GM18499 (cell line): ENCODE measurements around the gene CDC42BPB.

Source experiments
- ATAC-seq: cut with Tn5 transposase; IDR thresholded peaks from one replicate; pipeline ENCODE4 v1.9.1; 2021; ENCODE audit warnings: moderate number of reproducible peaks; ENCODE audit not compliant: insufficient read depth, unreplicated experiment

Gene CDC42BPB

DNA sequence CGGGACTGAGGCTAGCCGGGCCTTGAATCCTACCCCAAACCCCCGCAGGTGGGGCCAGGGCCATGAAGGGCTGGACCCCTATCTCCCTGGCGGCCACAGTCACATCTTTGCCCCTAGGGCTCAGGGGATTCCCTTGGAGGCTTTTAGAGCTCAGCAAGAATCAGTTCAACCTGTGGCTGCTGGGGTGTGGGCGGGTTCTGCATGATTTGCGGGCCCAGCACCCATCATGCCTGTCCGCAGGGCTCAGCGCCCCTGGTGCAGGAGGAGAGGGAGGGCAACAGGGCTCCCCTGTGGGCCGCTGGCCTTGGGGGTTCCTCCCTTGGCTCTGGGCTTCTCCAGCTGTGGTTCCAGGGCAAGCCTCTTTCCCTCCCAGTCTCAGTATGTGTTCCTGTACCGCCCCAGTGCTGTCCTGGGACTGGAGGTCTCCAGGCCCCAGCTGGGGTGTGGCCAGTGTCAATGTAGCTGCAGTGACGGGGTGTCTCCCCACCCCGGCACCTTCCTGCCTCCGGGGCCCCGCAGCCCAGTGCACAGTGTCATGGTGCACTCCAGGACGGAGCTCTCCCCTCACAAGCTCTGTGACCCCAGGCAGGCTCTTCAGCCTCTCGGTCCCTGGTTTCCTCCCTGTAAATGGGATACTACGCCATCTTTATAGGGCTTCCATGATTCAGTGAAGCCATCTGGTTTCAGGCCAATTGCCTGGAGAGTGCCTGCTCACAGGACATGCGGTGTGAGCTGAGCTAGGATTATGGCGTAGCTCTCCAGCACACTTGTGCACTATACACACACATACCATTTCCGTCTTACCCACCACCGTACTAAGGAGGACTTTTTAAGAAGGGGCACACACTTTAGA, 16.8 kb upstream of the CDC42BPB start:
- ATAC-seq, result no peak

GRCh38 chr14:103073367-103073875, 16.1 kb upstream of the CDC42BPB start:
- no peak for ATAC-seq

GRCh38 chr14:103072595-103073366, 15.4 kb upstream of the CDC42BPB start:
- ATAC-seq, result no peak

- no peak for ATAC-seq
Observed at GRCh38 chr14:103071544-103072251, 14.3 kb upstream of the CDC42BPB start.

- no peak for ATAC-seq
Observed at GRCh38 chr14:103070971-103071542, 13.7 kb upstream of the CDC42BPB start.

DNA sequence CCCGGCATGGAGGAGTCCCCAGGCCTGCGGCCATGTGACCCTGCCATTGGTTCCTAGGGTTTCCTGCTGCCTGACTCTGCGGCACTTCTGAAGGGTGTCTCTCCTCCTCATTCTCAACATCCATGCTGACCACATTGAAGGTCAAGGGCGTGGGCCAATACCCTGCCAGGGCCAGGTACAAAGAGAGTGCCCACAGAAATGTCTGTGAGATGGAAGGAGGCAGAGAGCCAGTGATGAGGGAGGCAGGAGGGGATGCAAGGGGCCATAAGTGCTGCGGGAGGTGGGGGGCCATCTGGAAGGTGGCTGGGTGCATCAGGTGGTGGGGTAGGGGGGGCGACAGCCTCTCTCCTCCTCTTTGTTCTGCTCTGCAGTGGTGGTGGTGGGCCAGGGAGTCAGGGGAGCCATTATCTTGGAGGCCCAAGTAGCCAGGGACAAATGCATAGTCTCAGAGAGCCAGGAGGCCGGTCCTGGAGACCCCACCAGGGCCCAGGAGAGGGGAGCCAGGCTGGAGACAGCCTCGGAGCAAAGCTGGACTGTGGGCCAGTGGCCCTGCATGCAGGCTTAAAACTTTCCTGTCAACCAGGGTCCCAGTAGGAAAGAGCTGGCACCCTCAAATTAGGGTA, 13.0 kb upstream of the CDC42BPB start:
- ATAC-seq, result no peak

DNA sequence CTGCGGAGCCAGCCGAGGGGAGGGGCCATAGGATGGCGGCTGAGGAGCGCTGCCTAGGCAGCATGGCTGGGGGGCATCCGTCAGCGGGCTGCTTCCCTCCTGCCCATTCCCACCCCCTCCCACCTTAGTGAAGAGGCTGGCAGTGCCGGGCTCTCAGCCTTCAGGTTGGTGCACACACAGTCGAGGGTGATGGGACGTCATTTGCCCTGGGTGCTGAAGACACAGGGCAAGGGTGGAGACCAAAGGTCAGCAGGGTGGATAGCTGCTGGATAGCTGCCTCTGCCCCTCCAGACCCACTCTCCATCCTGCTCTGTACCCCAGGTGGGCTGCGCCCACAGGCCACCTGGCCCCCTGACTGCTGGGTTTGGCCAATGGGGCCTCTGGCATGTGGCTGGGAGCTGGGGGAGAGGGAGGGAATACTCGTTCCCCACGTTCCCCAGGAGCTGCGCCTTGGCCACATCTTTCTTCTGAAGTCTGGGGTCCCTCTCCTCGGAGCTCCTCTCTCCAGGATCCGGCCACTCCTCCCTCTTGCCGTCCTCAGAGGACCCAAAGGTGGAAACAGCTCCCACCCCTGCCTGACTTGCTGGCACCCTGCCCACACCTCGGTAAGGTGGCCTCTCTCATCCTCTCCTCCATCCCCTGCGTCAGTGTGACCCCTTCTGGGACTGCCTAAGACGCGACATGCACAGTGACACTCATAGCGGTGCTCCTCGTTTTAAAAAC, 11.2 kb upstream of the CDC42BPB start:
- ATAC-seq, result no peak

GRCh38 chr14:103067231-103067954, 10.0 kb upstream of the CDC42BPB start:
- no peak for ATAC-seq

DNA sequence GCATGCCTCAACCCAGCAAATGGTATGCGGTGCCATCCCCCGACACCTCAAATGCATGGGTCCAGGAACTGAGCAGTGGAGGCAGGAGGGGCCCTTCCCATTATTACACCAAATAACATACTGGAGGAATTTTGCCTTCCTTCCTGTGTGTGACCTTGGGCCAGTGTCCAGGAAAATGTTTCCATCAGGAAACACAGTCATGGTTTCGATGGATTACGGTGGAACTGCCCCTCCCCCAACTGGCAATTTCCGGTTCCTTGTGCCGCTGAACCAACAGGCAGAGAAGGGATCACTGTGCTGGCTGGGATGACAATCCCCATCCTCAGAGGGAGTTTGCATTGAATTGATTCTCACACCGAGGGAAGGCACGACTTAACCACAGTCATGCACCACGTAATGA, 9.1 kb upstream of the CDC42BPB start:
- ATAC-seq, result no peak

DNA sequence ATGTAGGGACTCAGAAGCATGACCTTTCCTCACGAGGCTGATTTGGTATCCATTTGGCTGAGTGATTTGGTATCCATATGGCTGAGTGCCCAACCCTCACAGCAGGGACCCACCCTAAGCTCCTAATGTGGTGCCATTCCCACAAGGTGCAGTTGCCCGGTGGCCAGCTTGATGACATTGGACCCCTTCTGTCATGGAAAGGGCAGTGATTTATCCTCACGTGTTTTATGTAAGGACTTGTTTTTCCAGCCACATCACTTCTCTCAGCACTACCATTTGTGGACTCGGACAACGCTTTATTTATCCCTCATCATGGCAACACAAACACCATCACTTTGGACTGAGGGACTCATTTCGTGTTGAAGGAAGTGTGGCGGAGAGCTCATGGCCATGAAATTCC, 8.5 kb upstream of the CDC42BPB start:
- no peak for ATAC-seq

GRCh38 chr14:103064978-103065377, 7.6 kb upstream of the CDC42BPB start:
- no peak for ATAC-seq

DNA sequence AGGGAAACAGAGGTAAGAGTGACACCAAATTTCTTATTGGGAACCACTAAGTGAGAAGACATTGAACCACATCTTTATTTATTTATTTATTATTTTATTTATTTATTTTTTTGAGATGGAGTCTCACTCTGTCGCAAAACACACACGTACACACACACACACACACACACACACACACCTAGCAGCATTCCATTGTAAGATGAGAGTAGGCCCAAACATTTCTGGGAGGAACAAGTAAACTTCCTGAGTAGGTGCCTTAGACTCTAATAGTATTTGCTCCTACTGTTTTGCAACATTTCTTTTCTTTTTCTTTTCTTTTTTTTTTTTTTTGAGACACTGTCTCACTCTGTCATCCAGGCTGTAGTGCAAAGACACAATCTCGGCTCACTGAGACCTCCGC, 7.1 kb upstream of the CDC42BPB start:
- ATAC-seq, result no peak

GRCh38 chr14:103061482-103061976, 4.2 kb upstream of the CDC42BPB start:
- no peak for ATAC-seq

DNA sequence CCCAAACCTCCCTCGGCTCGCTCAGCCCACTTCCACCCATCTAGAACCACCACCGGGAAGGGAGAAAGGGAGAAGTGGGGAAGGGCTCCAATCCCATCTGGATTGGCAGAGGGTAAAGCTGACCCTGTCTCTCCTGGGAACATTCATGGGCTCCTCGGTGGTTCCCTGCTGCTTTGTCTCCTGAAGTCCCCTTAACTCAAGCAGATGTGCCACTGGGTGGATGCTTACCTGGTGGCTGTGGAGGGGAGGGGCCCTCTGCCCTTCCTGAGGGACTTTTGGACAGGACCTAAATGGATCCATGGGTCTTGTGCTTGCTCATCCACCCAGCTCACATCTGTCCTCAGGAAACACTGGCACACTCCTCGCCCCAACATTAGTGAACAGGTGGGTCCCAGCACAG, 2.2 kb upstream of the CDC42BPB start:
- no peak for ATAC-seq

- no peak for ATAC-seq
Observed at GRCh38 chr14:103058164-103059055, 1.1 kb upstream of the CDC42BPB start.

DNA sequence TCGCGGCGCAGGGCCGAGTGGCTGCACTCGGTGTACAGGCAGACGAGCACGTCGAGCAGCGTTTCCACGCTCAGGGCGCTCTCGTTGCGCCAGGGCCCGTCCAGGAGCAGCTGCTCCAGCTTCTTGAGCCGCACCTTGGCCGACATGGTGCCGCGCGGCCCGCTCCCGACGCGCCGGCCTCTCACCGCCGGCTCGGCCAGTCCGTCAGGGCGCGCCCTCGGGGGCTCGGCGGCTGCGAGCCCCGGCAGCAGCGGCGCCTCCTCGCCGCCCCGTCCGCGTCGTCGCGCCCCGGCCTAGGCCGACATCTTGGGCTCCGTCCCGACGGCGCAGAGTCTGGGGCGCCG, 349 bp downstream of the CDC42BPB start:
- no peak for ATAC-seq

DNA sequence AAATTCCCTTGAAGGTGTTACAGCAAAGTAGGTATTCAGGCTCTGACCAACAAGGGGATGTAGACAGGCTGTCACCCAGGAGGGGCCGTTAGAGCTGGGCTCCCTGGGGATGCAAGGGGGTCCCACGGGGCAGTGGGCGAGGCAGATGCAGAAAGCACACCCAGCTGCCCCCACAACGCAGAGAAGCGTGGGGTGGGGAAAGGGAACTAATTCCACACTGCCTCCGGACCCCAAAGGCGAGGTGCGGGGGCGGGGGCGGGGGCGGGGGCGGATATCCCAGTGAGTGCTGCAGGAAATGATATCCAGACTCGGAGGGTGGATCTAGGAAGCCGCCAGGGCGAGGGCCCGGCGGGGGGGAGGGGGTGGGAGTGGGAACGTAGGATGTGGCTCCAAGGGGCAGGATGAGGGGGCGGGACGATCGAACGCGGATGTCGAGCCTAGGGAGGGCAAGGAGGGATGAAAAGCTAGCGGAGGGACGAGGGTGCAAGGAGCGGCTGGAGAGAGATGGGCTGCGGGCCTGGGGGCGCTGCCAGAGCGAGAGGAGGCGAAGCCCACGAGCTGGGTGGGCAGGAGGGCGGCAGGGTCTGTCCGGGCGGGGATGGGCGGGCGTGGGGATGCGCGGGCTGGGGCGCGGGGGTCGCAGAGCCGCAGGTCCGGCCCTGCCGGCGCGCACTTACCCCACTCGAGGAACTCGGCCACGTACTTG, 874 bp downstream of the CDC42BPB start:
- no peak for ATAC-seq
